ENCODE data around the gene SUSD1.

- TF ChIP-seq EZH2 (IDR thresholded peaks at IDR 0.05; ENCODE audit: insufficient read depth, poor library complexity, severe bottlenecking) (no peak), EZH2phosphoT487 (IDR thresholded peaks at IDR 0.05; ENCODE audit: insufficient read depth, low read depth) (no peak)
These were observed 39.4 kb downstream of the SUSD1 start for GRCh38 chr9:112135706-112136105.
